DOHH2 (cell line): ENCODE data around the gene TBC1D2B.

Experiments used
- EZH2phosphoT487 ChIP-seq: fragments of 200-600 bp; sonication (generic); IDR thresholded peaks from 2 replicates; pipeline ENCODE4 v1.6.1; 2017; ENCODE audit warnings: borderline replicate concordance, mild to moderate bottlenecking, antibody characterized with exemption, low read length, moderate library complexity, mixed read lengths
- TF ChIP-seq, protein P1 (sequence below): fragments of 200-600 bp; sonication (generic); IDR thresholded peaks from one replicate; pipeline ENCODE4 v1.5.1; 2014; ENCODE audit warnings: antibody characterized with exemption, mild to moderate bottlenecking, low read depth, low read length; ENCODE audit not compliant: poor library complexity, severe bottlenecking

DNA sequence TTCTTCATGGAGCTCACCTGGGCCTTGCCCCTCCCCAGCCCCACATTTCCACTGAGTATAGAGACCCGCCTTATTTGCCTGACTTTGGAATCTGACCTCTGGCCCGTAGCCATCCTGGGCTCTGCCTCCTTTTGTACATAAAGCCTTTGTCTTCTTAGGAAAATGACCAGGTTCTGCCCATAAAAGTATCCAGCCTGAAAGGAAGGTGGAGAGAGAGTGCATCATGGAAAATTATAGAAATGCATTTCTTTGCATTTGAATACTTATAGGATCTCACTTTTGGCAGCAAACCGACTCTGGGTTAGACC lies 11.2 kb upstream of the TBC1D2B start:
- TF ChIP-seq, protein P1, sequence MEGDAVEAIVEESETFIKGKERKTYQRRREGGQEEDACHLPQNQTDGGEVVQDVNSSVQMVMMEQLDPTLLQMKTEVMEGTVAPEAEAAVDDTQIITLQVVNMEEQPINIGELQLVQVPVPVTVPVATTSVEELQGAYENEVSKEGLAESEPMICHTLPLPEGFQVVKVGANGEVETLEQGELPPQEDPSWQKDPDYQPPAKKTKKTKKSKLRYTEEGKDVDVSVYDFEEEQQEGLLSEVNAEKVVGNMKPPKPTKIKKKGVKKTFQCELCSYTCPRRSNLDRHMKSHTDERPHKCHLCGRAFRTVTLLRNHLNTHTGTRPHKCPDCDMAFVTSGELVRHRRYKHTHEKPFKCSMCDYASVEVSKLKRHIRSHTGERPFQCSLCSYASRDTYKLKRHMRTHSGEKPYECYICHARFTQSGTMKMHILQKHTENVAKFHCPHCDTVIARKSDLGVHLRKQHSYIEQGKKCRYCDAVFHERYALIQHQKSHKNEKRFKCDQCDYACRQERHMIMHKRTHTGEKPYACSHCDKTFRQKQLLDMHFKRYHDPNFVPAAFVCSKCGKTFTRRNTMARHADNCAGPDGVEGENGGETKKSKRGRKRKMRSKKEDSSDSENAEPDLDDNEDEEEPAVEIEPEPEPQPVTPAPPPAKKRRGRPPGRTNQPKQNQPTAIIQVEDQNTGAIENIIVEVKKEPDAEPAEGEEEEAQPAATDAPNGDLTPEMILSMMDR, result no peak
- TF ChIP-seq EZH2phosphoT487, result no peak
